ENCODE results near the gene SPAG6.

The SPAG6 gene

DNA sequence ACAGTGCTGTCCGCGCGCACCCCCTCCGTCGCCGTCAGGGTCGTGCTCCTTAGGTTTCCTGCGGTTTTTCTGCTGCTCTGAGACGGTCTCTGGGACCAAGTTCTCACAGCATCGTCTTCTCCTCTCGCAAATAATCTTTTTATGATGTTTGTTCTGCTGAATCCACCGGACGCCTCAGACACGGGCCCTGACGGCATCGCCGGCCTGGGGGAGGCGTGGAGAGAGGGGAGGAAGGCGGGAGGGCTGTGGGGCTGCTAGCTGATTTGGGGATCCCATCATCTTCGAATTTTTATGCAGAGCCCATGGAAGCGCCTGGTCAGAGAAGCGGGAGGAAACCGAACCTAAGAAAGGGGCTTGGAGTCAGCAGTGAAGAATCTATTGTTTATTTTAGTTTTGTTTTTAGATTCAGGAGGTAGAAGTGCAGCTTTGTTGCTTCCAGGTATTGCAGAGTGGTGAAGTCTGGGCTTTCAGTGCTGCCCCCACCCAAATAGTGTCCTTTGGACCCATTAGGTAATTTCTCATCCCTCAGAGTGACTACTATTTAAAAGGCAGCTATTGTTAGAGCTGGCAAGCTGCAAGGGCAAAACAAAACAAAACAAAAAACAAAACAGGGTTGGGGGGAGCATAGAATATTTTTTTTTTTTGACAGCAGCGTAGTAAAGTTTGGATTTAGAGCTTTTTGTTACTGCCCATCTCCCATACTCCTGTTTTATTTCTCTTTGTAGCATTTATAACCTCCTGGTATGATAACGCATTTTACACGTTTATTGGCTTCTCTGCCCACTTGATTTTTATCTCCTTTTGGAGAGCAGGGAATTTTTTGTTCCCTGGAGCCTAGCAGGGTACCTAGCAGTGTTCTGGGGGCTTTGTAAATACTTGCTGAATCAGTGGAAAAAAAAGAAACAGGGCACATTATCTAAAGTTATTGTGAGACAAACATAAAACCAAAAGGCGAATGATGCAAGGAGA lies 92.6 kb downstream of the SPAG6 start:
- no peak for DNase-seq

DNA sequence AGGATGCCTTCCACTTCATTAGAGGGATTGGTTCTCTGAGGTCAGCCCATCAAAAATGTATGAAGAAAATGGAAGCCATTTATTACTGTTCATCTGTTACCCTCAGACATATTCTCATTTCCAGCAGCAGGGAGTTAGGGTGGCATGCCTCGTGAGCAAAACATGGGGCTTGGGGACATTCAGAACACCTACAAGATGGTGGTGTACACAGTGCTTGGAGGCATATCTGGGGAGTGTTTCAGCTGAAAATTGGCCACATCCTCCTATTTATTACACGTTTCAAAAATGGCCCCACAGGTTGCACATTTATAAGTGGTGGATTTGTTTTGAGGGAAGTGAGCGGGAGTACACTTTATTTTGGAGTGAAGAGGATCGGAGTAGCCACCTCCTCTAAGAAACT lies 93.4 kb downstream of the SPAG6 start:
- DNase-seq, result no peak

DNA sequence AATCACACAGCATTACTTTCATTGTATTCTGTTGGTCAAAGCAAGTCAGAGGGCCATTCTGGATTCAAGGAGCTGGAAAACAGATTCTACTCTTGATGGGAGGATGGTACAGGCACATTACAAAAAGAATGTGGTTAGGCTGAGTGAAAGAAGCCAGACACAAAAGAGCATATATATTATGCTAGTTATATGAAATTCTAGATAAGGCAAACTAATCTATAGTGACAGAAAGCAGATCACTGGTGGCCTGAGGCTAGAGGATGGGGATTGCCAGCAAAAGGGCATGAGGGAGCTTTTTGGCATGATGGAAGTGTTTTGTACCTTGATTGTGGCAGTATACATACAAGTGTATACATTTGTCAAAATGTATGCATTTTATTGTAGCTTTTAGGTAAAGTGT lies 96.8 kb downstream of the SPAG6 start:
- no peak for DNase-seq

DNA sequence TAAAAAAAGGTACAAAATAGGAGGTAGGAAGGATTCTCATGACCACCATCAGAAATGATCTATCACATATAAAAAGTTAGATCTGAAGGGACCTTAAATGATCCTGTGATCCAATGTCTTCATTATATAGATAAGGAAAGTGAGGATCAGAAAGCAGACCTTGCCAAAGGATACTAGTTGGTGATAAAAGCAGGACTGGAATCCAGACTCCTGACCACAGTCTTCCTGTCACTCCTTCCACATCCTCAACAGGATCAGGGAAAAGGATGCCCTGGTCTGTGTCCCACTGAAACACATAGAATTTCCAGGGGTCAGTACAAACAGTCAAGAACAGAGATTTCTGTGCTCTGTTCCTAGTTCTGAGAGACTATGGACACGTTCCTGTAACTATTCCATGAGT lies 97.2 kb downstream of the SPAG6 start:
- DNase-seq, result no peak

DNA sequence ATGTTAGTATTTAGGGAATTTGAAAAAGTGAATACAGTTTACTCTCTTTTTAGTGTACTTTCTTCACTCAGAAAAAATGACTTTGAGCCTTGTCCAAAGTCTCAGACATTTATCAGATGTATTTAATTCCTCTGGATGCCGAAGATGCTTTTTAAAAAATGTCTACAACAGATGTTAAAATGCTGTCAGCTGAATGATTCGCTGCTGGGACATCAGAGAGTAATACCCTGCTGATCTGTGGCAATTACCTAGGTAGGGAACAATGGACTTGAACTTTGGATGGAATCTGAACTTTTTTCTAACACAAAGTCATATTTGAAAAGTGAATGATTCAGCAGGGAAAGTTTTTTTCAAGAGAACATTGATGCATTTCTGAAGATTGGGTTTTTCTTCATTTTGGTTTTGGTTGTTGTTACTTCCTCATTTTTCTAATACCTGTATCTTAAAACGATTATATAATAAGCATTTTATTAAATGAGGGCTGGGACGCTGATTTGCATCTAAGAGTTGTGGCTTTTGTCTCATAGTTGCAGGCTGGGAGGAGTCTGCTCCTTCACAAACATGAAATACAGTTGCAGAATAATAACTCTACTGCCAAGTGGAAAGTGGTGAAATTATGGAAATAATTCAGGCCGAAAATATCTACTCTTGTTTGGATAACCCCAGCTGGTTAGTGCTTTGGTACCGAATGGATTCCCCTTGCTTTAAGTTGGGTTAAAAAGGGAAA lies 98.0 kb downstream of the SPAG6 start:
- no peak for DNase-seq

DNA sequence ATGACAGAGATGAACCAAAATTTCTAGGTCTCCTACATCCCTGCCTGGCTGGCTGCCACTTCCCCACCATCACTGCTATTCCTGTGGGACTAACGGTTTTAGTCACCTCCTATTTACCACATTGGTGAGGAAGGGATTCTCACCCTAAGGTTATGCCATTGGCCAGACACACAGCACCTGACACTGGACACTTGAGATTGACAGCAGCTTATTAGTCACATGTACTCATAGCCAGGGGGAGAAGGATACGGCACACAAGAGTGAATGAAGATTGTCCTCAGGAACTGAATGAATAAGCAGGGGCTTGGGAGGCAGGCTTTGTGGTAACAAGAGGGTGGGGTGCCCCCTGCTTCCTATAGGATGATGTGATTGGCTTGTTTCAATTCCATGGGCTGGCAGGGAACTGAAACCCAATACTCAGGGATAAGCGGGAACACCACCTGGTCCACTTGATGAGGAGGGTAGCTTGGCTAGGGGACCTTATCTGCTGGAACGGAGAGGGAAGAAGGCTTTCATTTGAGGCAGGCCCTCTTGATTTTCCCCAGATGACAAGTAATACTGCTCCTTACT lies 99.0 kb downstream of the SPAG6 start:
- DNase-seq, result no peak

DNA sequence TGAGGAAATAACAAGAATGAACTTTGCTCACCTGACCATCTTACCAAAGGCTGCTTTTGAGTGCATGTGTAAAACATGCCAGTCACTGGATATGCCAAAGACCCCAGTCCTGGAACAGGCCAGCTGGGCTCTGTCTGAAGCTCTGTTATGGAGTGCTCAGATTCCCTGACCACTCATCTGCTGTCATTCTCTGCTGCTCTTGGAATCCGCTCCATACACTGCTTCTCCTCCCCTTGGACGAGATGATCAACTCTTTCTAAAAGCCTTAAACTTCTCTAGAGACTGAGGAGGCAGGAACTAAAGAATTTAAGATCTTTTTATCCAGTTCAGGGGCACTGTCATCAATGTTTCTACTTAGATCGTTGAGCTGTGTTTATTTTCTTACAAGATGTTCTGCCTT lies 100.2 kb downstream of the SPAG6 start:
- no peak for DNase-seq

DNA sequence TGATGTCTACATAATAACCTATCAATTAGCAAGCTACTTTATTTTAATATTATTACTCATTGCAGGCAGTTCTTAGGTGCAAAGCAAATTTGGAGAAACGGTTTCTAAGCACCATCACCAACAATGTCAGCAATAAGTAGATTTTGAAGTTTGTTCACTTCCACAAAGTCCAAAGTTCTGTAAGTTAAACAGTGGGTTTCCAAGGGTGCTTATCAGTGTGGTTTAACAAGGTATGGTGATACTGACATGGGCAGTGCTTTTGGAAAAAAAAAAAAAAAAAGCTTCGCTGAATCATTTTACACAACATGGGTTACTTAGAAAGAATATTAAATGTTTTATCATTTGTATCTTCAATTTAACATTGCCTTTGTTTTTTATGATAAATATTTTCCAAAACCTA lies 101.8 kb downstream of the SPAG6 start:
- no peak for DNase-seq

DNA sequence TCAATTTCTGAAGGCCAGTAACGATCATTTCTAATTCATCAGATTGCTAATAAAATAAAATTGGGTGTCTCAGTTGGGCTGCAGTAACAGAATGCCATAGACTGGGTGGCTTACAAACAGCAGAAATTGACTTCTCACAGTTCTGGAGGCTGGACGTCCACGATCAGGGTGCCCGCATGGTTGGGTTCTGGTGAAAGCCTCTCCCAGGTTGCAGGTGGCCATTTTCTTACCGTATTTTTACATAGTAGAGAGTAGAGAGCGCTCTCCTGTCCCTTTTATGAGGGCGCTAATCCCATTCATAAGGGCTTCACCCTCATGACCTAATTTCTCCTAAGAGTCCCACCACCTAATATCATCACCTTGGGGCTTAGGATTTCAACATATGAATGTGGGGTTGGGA lies 106.0 kb downstream of the SPAG6 start:
- no peak for DNase-seq

DNA sequence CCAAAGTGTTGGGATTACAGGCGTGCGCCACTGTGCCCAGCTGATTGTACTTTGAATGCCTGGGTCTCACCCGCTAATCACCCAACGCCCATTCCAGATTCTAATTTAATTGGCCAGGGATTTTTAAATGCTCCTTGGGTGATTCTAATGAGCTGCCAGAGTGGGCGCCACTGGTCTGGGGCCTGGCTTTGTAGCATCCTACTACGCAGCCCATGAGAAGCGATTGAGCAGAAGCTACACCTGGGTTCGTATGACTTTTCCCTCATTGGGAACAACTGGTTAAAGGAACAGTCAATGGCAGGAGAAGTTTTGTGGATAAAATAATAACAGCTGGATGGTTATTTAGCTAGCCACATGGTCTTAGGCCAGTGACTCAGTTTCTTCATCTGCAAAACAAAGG lies 108.0 kb downstream of the SPAG6 start:
- DNase-seq, result no peak

DNA sequence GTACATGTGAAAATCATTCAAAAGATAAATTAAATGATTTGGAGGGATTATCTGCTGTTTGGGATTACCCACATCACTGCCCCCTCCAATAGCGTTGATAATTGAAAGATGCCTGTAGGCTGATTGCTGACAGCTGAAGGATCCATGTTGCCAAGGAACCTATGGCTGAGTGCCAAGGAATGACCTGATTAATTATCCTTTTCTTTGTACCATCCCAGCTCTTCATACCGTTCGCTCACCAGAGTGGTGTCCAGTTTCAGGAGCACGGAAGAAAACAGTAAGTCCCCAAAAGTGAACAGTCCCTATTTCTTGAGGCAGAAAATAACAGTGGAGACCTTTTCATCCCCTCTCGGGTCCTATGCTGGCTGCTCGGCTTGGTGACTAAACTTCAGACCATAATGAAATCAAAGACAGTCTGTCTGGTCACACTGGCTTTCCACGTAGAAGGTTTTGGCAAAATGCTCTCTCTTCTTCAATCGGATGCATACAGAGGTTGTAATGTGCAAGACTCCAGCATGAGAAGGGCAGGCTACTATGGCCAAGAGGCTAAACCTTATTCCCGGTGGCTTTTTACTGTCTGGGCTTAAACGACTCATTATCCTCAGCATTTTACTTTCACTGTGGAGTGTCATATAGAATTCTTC lies 108.8 kb downstream of the SPAG6 start:
- DNase-seq, result no peak

DNA sequence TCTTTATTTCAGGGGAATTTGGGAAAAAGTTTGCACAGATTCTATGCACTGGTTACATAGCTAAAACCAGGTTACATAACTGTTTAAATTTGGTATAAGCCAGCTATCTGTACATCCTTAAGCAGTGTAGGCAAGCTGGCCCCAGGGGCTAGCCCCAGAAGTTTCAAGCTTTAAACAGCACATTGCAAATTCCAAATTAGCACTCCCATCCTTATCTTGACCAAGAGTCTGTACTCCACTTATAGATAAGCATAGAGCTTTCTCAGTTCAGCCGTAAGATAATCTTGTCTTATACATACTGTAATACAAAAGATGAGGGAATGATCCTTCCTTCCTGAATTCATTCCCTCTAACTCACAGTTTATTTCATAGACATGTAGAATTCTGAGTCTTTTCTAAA lies 109.3 kb downstream of the SPAG6 start:
- DNase-seq, result no peak

DNA sequence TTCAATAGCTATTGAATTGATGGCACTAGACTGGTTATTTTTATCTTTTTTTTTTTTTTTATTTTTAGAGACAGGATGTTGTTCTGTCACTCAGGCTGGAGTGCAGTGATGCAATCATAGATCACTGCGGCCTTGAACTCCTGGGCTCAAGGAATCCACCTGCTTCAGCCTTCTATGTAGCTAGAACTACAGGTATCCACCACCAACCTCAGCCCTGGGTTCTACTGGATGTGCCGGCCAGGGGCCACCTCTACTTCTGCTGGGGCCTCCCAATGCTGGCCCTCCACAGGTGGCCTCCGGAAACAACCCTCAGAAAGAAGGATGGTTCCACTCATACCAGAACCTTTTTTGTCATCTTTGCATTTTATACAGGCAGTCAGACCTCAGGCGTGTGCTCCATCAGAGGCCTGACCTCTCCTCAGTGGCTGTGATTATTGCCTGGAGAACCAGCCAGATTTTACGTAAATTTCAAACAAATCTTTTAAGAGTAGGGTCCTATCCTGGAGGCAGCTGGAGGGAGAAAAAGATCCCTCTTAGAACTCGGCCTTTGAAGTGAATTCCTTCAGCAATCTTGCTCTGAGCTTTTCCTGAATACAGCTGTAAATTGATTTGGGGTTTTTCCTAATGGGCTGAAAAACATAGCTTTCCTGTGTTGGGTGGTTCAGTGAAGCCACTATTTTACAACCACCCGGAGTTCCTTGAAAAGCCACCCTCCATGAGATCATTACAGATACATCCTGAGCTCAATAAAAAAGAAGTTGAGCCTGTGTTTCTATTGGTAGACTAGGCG lies 110.0 kb downstream of the SPAG6 start:
- DNase-seq, result no peak

DNA sequence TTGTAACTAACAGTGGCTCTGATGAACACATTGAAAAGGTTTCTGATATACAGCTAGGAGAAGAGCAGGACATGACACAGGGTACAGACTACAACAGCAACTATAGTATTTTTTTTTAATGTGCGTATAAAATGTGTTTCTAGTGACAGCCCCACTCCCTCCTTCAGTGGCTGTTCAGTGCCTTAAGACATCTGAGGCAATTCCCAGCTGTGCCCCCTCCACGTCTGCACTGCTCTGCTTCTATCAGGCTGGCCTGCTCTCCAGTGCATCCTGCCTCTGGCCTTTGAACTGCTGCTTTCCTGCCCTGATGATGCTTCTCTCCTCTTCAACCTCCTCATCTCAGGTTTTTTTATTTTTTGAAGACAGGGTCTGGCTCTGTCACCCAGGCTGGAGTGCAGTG lies 111.2 kb downstream of the SPAG6 start:
- no peak for DNase-seq

DNA sequence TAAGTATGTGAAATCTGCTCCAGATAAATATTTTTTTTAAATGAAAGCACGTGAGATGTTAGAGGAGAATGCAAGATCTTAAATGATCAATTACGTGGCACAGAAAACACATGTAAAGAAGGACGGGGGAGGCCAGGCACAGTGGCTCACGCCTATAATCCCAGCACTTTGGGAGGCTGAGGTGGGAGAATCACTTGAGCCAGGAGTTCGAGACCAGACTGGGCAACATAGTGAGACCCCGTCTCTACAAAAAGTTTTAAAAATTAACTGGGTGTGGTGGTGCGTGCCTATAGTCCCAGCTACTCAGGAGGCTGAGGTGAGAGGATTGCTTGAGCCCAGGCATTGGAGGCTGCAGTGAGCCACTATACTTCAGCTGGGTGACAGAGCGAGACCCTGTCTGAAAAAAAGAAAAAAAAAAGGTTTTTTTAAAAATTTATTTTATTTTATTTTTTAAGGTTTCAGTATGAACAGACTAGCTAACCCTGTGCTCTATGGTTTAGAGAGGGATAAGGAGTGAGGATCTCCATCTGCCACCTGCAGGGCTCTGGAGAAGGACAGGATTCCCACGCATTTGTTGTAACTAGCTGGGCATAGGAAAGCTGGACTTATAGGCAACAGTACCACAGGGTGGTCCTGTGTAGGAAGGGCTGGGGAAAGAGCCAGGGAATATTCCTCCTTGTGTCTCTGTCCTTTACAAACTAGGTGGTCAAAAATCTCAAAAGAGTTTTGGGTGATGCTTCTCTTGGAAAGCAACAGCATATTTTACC lies 113.2 kb downstream of the SPAG6 start:
- DNase-seq, result no peak

DNA sequence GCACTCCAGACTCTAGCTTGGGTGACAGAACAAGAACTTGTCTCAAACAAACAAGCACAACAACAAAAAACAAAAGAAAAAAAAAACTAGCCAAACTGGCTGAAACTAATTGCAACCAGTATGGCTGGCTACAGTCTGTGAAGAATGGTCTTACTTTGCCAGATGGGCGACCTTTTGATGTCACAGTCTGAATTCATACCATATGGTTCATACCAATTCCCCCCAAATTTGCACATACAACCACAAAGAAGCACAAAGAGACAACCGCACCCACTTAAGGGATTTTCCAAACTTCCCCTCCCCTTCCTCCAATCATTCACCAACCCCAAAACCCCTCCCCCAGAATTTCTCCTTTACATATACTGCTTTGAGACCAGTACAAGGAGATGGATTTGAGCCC lies 114.2 kb downstream of the SPAG6 start:
- DNase-seq, result no peak

DNA sequence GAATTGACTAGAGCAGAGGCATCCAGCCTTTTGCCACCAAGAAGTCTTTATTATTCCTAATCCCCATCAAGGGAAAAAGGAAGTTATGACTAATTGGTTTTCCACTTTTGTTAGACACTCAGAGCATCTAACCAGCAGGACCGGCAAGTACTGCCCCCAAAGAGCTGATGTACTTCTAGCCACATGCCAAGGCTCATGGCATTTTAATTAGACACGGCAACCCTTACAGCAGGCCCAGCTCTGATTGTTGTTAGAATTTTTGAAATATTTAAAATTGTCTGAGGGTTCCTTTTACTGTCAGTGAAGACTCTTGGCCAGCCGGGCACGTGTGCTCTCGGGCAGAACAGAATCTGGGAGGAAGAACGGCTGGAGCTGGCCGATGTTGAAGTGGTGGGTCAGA lies 114.8 kb downstream of the SPAG6 start:
- DNase-seq, result no peak

DNA sequence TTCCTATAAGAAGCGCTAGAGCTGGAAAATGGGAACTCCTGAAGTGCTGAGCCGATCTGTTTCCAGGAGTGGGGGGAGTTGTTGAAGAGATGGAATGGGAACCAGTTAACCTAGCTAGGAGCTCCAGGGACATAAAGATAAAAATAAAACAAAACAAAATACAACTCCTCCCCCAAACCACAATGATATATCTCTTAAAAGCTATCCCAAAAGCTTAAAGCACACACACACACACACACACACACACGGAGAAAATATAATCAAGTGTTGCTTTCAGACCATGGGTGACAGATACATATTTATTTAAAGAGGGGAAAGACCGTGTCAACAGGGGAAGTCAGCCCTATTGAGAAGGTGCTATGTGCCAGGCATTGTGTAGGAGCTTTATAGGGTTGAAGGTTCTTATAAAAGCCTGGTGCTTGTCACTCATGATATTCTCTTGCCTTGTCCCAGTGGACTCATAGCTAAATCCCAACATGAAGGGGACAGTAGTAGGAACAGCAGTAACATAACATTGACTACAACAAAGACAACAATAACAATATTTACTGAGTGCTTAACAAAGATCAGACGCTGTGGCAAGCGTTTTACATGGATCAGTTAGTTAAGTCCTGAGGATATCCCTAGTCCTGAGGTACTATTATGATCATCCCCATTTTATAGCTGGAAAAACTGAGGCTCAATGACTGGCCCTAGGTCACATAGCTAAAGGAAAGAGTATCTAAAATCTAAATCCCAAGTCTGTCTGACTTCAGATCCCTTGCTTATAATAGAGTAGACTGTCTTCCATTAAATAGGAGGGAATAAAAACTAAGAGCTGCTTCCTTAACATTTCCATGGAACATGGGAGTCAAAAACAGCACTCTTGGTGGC lies 115.5 kb downstream of the SPAG6 start:
- no peak for DNase-seq

DNA sequence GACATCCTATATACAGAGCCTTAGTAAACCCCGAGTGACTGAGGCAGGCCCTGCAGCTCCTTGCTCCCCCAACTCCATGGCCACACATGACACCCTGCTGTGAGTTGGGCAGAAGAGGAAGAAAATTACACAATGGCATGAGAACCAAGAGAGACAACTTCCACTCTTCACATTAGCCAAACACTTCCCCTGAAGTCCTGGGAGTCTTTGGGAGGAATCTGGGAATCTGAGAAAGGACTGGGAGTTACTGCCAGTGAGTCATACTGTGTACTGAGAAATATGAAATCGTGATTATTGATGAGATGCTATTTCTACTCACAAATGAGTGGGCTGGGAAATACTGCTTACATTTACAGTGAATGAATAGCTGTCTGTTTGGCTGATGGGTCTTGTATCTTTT lies 116.6 kb downstream of the SPAG6 start:
- no peak for DNase-seq

DNA sequence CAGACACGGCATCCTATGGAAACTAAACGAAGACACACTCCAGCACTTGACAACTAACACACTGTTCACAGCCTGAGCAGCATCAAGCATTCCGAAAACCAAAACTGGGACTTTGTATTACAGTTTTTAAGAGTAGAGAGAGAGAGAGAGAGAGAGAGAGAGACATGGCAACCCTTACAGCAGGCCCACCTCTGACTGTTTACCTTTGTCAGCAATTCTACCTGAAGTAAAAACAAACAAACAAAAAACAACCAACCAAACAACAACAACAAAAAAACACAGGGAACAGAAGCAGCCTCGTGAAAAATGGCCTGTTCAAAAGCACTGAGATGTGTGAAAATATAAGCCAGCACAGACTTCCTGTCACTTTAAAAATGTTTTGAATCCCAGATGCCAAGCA lies 118.0 kb downstream of the SPAG6 start:
- no peak for DNase-seq

Measured in NCI-H526 treated with DMSO at 0.1 percent for 48 hours (cell line).